ENCODE results near the gene TBX20.

TBX20 gene

DNA sequence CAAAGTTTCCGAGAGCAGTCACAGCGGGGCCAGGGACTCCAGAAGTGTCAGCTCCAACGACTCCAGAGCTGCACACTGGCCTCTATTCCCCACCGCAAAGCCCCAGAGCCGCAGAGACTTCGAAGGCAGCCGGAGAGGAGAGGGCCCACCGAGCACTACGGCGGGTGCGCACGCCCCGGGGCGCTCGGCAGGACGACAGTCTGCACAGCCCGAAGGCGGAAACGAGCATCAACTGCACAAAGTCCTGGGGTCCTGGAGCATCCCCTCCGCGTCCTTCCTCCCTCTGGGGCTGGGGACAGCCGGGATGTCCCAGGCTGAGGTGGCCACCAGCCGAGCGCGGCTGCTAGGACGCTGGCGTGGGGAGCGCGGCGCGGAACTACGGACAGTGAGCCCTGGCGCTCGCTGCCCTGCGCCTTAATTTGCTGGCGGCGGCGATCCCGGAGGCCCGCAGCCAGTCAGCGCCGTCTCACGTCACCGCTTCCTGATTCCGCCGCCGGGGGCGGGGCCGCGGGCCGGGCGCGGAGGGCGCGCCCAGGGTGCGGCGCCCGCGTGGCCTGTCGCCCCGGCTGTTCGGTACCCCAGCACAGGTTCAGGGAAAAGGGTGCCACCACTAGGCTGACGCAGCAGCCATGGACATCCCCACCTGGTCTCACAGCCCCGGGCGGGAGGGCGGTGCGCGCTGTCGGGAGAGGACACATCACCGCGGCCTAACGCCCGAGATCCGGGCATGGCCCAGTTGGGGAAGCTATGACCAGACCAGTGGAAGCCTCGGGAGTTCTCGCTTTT, at the start of gene TBX20:
TBX20 (minus strand) TSS at position 391 of the 786 bp plus-strand sequence. CDS start 480 bp downstream, outside the sequence.
- DNase-seq (ENCODE audit: low read depth), result no peak
- H3K4me3 ChIP-seq (ENCODE audit: low read depth, low read length), result peak within 1 kb of the TSS; percentile 46

- no peak for DNase-seq (ENCODE audit: low read depth)
- H3K4me3 ChIP-seq (ENCODE audit: low read depth, low read length), result no peak overlapping the region
These were observed 35.5 kb upstream of the TBX20 start for GRCh38 chr7:35289376-35289775.

- no peak for DNase-seq (ENCODE audit: low read depth)
- H3K4me3 ChIP-seq (ENCODE audit: low read depth, low read length), result no peak overlapping the region
These were observed 33.1 kb upstream of the TBX20 start for GRCh38 chr7:35286986-35287385.

DNA sequence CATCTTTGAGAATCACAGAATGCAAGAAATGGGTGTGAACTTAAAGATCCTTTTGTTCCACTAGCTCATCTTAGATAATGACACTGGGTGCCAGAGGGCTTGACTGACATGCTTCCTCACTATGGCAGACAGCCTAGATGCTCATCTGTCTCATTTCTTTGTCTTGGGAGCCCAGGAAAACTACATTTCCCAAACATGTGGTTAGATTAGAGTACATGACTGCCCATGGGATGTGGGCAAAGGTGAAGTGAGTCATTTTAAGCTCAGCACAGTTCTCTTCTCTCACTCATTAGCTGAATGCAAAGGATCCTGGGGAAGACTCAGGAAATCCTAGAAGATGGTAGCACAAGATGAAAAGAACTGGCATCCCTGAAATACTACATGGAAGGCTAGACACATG, 32.5 kb upstream of the TBX20 start:
- no peak overlapping the region for H3K4me3 ChIP-seq (ENCODE audit: low read depth, low read length)
- peak; percentile 20 for DNase-seq (ENCODE audit: low read depth)

DNA sequence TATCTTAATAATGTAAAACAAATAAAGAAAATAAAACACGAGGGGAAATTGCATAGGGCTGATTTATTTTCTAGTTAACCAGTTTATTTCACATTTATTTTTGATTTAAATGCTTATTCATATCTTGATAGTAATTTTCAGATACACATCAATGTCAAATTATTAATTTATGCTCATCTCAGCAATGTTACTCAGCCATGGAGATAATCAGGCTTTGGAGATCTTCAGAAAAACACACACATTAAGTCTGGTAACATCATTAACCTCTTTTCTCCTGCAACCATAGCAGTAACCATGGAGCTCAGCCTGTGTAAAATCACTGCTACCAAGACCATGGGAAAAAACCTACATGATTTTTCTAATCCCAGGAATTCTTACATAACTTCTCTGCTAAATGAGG, 31.9 kb upstream of the TBX20 start:
- no peak for DNase-seq (ENCODE audit: low read depth)
- H3K4me3 ChIP-seq (ENCODE audit: low read depth, low read length), result no peak overlapping the region

- H3K4me3 ChIP-seq (ENCODE audit: low read depth, low read length), result no peak overlapping the region
- DNase-seq (ENCODE audit: low read depth), result no peak
These were observed 27.0 kb upstream of the TBX20 start for GRCh38 chr7:35280902-35281301.

DNA sequence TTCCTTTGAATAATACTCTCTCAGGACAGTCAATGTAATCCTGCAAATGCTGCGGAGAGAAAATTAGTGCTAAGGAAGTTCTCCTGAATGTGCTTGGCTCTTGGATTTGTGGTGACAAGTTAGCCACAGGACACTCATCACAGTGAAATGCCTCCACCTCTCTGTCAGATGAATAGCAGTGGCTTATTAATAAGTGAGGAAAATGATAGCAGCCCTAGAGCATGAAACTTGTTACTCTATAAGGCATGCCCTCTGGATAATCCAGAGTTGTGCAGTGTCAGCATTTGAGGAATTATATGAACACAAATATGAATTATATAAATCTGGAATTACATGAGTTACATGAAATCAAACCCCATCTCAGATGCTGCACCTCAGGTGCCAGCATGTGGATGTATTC, 23.5 kb upstream of the TBX20 start:
- H3K4me3 ChIP-seq (ENCODE audit: low read depth, low read length), result no peak overlapping the region
- DNase-seq (ENCODE audit: low read depth), result no peak

DNA sequence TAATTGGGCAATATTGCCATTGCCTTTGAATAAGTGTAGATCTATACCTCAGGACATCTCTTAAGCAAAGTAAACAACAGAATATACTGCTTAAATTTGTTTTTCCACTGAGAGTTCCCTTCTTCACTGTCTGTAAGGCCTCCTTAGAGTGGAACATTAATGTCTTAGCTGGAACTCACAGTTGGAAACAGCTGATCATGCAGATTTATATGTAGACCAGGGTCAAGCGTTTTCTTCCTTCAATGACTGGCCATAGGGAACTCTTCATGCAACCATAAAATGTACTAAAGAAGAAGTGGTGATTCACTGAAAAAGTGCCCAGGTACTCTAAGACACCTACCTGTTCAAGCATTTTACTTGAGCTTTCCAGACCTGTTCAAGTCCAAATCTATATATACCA, 18.3 kb upstream of the TBX20 start:
- DNase-seq (ENCODE audit: low read depth), result no peak
- H3K4me3 ChIP-seq (ENCODE audit: low read depth, low read length), result no peak overlapping the region

DNA sequence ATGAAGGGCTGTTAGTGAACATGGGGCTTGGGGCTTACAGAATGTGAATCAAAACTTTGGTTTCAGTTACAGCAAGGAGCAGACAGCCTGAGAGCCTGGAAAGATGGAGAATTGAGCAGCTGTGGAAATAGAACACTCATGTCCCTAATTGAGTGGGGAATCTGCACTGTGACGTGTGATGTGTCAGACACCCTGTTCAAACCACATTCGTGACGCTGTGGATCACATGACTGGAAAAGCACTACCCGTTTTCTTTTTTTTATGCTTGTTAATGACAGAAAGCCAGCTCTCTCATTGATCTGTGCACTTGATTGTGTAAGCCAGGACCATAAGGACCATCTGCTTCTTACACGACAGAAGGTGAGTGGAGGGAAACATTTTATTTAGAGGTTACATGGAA, 15.1 kb upstream of the TBX20 start:
- H3K4me3 ChIP-seq (ENCODE audit: low read depth, low read length), result no peak overlapping the region
- no peak for DNase-seq (ENCODE audit: low read depth)

- H3K4me3 ChIP-seq (ENCODE audit: low read depth, low read length), result no peak overlapping the region
- DNase-seq (ENCODE audit: low read depth), result no peak
These were observed 13.5 kb upstream of the TBX20 start for GRCh38 chr7:35267411-35267810.

GRCh38 chr7:35263396-35263795, 9.5 kb upstream of the TBX20 start:
- no peak for DNase-seq (ENCODE audit: low read depth)
- no peak overlapping the region for H3K4me3 ChIP-seq (ENCODE audit: low read depth, low read length)

DNA sequence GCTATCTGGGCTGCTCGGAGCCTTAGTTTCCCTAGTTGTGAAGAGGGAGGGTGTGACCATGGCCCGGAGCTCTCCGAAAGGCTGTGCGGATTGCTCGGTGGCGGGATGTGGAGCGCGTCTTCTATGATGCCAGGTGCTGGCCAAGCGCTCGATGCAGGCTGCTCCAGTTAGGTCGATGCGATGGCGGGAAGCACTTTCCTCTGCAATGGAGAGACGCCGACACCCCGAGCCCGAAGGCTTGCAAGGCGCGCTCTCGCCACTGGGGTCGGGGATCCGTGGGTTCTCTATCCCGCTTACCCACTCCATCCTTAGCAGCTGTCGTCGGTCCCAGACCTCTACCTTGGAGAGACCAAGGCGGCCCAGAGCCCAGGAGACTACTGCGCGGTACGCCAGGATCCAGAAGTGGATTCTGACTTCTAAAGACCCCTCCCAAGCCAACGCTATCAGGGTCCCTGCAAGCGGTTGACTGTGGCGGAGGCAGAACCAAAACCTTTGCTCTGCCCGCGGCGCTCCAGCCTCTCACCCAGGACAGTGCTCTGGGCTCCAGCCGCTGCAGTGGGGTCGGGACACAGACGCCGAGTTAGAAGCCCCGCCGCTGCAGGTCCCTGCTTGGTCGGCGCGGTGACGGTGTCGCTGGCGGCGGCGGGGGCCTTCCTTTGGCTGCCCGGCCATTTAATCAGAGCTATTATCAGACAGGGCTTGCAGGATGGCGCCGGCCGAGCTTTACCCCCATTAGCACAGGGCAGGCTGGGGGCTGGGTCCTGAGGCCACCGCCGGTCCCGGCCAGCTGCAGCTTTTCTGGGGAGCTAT, 7.8 kb upstream of the TBX20 start:
- H3K4me3 ChIP-seq (ENCODE audit: low read depth, low read length), result no peak overlapping the region
- no peak for DNase-seq (ENCODE audit: low read depth)

DNA sequence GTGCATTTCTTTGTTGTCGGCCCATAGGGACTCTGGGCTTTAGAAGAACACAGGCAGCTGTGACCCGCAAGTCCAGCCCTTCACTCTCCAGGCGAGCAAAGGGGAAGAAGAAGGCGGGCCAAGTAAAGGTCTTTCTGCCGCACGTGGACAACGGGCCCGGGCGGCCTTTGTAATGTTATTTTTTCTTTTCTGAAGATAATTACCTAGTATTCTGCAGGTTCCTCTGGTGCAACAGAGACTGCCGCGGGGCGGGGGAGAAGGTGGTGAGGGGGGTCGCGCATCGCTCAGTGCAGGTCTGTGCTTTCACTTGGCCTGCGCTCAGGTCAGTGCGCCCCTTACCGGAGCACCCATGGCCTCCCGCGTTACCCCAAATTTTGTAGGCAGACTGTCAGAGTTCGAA, 7.1 kb upstream of the TBX20 start:
- no peak overlapping the region for H3K4me3 ChIP-seq (ENCODE audit: low read depth, low read length)
- no peak for DNase-seq (ENCODE audit: low read depth)

- no peak for DNase-seq (ENCODE audit: low read depth)
- H3K4me3 ChIP-seq (ENCODE audit: low read depth, low read length), result no peak overlapping the region
These were observed 6.3 kb upstream of the TBX20 start for GRCh38 chr7:35260246-35260645.

DNA sequence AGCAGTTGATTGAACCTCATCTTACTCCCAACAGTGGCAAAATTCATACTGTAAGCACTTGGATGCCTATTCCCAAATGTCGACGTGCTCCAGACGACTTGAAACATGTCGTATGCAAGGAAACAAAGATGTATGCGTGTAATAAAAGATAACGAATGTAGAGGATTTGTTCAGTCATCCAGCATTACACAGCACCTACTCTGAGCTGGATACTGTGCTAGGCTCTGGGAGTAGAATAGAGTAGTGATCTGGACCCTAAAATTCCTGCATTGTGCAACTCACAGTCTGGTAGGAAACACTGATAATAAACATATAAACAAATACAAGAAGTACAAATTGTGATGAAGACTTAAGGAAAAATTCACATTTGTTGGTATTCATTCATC, 5.6 kb upstream of the TBX20 start:
- no peak overlapping the region for H3K4me3 ChIP-seq (ENCODE audit: low read depth, low read length)
- DNase-seq (ENCODE audit: low read depth), result no peak

GRCh38 chr7:35258868-35259522, 5.1 kb upstream of the TBX20 start:
- DNase-seq (ENCODE audit: low read depth), result no peak
- H3K4me3 ChIP-seq (ENCODE audit: low read depth, low read length), result no peak overlapping the region

DNA sequence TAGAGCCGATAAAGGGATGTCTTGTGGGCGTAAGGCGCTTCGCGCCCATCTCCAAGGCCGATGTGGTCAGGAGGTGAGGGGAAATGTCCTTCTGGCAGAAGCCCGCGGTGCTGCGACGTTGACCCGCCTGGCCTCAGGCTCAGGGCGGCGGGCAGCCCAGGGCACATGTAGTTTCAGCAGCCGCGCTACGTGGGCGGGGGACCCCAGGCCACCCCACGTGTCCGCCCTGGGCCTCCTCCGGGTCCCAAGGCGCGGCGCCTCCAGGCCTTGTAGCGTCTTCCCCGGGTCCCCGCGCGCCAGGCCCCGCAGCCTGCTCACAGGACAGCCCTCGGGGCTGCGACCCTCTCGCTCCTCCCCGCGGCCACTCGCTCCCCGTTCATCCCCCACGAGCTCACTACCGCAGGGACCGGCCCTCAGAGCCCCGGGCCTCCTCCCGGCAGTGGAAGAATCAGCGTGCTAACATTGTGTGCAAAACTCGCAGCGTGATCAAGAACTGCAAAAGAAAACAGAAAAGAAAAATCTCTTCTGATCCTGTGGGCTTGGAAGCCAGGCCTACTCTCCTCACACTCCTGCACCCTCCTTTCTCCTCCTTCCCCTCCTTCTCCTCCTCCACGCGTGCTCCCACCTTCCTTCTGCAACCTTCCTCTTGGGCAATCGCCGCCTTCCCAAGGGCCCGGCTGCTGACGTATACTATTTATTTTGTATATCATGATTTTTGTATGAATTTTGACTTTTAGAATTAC, 4.4 kb upstream of the TBX20 start:
- no peak overlapping the region for H3K4me3 ChIP-seq (ENCODE audit: low read depth, low read length)
- DNase-seq (ENCODE audit: low read depth), result no peak

- DNase-seq (ENCODE audit: low read depth), result no peak
- no peak overlapping the region for H3K4me3 ChIP-seq (ENCODE audit: low read depth, low read length)
These were observed 3.6 kb upstream of the TBX20 start for GRCh38 chr7:35257251-35258124.

Data from skeletal muscle cell (primary cell).